Measurements from ENCODE around the gene SLC25A10.

Gene SLC25A10, protein sequence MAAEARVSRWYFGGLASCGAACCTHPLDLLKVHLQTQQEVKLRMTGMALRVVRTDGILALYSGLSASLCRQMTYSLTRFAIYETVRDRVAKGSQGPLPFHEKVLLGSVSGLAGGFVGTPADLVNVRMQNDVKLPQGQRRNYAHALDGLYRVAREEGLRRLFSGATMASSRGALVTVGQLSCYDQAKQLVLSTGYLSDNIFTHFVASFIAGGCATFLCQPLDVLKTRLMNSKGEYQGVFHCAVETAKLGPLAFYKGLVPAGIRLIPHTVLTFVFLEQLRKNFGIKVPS

DNA sequence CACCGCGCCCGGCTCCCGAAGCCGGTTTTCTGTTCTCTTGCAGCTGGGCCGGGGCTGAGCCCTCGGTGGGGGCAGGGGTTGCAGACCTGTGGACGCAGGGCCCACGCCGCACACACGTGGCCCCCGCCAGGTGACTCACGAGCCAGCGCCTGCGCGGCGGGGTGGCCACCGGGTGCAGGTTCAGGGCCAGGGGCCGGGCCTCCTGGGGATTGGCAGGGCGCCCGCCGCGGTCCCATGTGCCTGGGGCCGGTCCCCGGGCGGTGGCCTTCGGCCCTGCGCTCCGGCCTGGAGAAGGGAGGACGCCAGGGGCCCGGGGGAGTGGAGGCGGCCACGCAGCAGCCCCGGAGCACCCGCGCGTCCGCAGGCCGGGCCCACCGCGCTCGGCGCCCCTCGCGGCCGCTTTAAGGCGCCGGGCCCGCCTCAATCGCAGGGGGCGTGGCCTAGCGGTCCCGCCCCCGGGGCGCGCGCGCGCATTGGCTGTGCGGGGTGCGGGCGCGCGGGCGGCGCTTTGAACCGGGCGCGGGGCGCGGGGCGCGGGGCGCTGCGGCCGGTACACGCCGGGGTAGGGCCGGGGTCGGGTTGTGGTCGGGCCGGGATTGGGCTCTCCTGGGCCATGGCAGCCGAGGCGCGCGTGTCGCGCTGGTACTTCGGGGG lies at the start of gene SLC25A10:
TSS of gene SLC25A10 (plus strand) at position 471 of the 654 bp plus-strand sequence. CDS start at position 614, 143 bp downstream.
- DNase-seq (ENCODE audit: low spot score) = peak; percentile 81

DNA sequence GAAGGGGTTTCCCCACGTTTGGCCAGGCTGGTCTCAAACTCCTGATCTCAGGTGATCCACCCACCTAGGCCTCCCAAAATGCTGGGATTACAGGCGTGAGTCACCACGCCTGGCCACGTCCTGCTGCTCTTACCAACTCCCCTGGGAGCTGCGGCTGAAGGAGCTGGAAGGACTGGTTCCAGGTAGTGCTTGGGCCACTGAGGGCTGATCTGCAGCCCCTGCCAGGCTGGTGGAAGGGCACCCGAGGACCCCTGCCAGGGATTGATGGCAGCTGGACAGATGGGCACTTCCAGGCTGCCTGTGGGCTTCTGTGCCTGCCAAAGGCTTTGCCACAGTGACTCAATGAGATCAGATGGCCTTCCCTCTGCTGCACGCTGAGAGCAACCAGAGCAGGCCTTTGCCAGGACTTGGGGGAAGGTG lies 48.0 kb upstream of the SLC25A10 start:
- DNase-seq (ENCODE audit: low spot score) = no peak

DNA sequence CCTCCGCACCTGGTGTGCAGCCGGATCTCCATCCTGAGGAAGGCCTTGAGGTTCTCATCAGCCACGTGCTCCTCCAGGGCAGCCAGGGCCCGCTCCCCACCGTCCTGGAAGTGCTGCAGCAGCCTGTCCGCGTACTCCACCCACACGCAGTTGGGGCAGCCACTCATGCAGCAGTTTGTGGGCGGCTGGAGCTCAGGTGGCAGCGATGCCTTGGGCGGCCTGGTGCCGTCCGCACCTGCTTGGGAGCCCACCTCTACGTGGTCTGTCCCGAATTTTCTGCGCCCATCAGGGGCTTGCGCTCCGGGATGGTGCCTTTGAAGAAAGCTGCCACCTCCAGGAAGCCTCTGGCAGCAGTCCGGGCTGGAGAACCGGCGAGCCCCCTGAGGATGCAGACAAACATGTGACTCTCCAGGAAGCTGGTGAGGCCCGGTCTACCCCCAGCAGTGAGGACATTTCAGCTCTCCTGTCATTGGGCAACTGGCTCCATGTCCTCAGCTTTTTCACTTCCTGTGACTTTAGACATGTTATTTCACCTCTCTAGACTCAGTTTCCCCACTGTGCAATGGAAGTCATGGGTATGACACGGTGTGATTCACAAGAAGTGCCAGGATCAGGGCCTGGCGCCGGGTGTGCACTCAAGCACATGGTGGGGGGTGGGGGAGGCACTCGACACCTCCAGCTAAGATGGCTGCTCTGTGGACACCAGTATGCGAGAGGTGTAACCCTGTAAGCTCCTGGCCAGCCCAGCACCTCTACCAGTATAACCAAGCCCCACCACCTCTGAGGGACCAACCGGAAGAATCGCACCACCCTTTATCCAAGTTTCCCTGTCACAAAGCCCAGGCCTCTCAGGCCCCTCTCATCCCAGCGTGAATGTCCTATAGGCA lies 46.6 kb upstream of the SLC25A10 start:
- DNase-seq (ENCODE audit: low spot score) = peak; percentile 46

DNA sequence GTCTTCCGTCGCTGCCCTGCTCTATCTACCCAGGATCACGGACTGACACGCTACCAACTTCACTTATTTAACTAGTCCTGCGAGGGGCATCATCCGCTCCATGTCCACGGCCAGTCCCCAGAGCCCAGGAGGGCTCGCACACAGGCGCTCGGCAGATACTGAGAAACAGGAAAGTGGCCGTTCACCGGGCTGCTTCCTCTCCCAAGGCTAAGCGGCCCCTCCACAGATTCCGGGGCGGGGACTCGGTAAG lies 46.1 kb upstream of the SLC25A10 start:
- no peak for DNase-seq (ENCODE audit: low spot score)

DNA sequence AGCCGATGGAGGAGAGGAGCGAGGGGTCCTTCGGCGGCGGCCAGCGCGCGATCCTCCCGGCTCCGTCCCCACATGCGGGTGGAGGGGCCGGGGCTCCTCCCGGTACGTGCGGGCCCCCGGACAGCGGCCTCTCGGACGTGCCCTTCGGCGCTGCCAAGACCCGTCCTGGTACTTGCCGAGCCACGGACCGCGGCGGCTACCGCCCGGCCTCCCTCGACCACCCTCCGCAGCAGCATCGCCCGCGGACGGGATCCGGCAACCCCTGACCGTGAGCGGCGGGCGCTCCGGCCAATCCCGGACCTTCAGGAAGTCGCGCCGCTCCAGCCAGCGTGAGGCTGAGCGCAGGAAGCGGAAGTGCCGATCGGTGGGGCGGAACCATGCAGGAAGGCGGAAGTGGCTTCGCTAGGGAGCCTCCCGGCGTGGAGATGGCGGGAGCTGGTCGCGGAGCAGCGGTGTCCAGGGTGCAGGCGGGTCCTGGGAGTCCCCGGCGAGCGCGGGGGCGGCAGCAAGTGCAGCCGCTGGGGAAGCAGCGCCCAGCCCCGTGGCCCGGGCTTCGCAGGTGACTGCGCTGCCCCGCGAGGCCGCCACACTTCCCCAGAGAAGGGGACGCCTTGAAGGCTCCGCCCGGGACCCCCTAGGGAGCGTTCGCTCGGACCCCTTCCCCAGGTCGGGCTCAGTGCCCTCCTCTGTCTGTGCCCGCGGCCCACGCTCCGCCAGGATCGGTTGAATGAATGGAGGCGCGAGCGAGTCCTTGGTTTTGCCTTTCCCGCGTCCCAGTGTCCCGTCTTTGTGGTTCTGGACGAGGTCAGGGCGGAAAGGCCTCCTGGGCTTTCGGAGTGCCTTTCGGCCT lies 45.5 kb upstream of the SLC25A10 start, which contains the start of the genes CCDC137 and OXLD1:
TSS of gene CCDC137 (plus strand) at position 396 of the 850 bp plus-strand sequence. CDS start at position 426, 30 bp downstream.
TSS of gene OXLD1 (minus strand) at position 264 of the 850 bp plus-strand sequence. CDS start at position 236, 28 bp downstream.
- DNase-seq (ENCODE audit: low spot score) = peak; percentile 94

DNA sequence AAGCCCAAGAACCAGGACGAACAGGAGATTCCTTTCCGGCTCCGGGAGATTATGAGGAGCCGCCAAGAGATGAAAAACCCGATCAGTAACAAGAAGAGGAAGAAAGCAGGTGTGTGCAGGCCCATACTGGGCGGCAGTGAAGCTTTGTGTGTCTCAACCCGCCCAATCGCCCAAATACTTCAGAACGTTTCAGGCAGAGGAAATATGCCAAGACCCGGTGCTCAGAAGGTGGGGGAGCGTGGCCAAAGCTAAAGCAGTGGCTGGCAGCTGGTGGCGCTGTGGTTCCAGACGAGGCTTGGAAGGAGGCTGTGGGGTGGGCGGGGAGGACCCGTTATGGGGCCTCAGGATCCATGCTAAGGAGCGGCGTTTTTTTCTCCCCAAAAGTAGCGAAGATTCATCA lies 44.3 kb upstream of the SLC25A10 start:
- peak; percentile 41 for DNase-seq (ENCODE audit: low spot score)

DNA sequence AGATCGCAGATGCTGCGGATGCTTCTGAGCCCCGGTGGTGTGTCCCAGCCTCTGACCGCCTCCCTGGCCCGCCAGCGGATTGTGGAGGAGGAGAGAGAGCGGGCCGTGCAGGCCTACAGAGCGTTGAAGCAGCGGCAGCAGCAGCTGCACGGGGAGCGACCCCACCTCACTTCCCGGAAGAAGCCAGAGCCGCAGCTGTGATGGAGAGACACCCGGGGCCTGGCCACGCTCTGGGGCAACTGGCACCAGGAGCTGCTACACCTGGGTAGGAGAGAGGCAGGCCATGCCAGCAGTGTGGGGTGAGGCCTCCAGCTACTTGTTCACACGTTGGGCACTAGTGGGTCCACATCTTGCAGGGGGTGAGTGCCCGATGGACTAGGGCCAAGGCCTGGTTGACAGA lies 39.6 kb upstream of the SLC25A10 start:
- DNase-seq (ENCODE audit: low spot score) = no peak

DNA sequence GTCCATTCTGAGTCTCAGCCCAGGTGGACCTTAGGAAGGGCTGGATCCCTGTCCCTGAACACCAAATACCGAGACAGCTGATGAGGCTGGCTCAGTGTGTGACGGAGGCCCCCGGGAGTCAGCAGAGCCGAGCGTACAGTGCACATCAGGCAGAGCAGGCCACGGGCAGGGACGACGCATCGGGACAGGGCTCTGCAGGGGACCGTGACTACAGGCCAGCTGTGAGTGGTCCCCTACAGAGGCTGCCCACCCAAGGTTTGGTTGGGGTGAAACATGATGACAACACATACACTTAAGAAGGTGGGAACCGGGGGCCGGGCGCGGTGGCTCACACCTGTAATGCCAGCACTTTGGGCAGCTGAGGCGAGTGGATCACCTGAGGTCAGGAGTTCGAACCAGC lies 39.1 kb upstream of the SLC25A10 start:
- no peak for DNase-seq (ENCODE audit: low spot score)

DNA sequence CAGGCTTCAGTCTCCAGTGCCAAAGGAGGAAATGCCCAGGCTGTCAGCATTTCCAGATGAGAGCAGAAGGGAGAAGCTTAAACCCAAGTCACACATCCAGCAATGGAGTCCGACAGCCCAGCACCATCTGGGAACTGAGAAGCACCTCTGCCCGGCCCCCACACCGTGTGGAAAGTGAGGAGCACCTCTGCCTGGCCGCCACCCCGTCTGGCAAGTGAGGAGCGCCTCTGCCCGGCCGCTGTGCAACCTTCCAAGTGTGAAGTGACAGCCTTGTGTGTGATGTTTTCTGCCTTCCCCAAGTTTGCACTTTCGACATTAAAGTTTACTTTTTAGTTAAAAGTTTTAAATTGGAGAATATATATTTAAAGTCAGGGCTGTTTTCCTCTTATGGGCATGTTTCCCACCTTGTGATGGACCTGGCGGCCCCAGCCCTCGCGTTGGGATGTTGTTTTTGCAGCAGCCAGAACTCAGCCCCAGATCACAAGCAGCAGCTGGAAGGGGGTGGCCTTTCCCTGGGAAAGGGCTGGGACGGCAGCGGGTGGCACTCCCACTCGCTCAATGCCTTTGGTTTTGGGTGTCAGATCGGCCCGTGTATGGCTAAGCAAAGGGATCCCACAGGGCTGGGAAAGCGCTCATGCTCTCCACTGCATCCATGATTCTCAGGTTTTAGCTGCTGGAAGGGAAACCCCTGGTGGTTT lies 38.4 kb upstream of the SLC25A10 start:
- DNase-seq (ENCODE audit: low spot score) = no peak

DNA sequence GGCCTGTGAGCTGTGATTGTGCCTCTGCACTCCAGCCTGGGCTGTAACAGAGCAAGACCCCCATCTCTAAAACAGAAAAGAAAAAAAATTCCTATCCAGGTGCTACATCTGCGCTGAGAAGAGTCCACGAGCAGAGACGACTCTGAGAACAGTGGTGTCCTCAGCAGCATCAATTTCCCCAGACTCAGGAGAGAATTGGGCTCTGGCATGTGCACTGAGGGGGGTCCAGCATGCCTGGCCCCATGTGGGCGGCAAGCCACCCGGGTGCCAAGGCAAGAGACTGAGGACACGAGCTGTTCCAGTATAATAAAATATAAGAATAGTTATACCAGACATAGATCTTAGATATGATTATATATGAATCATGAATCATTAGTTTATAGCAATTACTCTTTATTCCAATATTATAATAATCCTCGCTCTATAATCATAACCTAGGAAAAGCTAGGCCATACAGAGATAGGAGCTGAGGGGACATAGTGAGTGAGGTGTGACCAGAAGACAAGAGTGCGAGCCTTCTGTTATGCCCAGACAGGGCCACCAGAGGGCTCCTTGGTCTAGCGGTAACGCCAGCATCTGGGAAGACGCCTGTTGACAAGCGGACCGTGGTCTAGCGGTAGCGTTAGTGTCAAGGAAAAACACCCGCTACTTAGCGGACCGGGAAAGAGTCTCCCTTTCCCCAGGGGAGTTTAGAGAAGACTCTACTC lies 36.4 kb upstream of the SLC25A10 start:
- DNase-seq (ENCODE audit: low spot score) = peak; percentile 54

DNA sequence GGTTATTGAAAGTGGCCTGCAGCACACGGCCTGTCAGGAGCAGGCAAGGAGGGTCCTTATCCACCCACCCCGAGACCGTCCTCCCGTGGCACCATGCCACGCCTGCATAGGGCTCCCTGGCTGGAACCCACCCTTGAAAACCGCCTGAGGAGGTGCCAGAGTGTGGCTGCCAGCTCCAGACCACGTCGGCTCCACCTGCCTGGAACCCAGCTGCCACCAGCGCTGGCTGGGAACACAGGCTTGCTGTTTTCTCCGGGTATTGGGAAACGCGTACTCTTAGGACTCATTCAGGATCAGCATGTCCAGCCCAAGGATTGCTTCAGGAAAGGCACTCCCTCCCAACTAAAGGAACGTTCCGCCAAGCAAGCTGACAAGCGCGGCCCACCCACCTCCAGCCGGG lies 35.2 kb upstream of the SLC25A10 start:
- DNase-seq (ENCODE audit: low spot score) = no peak

DNA sequence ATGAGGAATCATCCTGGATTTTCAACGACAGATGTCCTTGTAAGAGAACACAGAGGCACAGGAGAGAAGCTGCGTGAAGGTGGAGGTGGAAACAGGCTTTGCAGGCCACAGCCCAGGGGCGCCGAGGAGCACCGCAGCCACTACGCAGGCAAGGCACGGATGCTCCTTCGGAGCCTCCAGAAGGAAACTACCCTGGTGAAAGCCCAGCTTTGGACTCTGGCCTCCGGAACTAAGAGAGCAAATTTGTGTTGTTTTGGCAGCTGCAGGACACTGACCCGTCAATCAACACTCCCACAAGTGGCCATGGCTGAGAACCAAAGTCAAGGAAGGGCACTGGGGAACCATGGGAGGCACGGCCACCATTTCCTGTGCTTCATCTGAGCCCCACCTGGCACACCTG lies 31.9 kb upstream of the SLC25A10 start:
- DNase-seq (ENCODE audit: low spot score) = no peak

DNA sequence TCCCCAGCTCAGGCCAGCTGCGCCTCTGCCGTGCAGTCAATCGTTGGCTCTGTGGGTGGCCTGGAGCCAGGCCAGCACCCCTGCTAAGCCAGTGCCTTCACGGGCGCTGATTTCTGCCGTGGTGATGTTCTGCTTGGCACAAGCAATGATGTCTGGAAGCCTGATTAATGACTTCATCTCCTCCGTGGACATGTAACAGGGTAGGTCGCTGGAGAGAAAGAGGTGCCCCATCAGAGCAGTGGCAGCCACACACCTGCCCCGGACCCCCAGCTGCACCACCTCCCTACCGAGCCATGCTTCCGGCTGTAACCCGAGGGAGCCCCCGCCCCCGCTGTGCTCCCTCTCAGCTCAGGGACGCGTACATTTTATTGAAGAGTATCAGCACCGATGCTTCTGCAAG lies 30.4 kb upstream of the SLC25A10 start:
- DNase-seq (ENCODE audit: low spot score) = no peak

DNA sequence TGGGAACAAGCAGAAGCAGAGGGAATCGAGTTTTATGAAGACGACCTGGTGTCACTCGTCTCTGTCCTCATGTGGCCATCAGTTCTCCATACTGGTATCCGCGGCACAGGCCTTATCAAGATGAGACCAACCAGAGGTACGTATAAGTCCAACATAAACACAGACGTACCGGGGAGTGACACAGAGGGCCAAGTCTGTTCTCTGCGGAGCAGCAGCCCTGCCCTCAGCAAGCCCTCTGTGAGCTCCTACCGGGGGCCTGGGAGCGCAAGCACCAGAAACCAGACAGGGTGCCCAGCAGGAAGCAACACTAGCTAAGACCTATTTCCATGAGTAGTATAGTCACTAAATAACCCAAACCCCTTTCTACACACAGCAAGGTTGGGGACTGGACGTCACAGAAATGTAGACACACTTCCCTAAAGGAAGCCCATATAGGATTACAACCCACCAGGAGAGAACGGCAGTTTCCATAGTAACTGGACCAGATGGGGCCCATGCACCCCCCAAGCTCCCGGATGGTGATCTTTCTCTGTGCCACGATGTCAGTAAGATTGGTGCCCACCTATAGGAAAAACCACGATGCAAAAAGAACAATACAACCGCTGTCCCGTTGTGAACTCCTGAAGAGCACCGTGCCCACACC lies 29.4 kb upstream of the SLC25A10 start:
- no peak for DNase-seq (ENCODE audit: low spot score)

DNA sequence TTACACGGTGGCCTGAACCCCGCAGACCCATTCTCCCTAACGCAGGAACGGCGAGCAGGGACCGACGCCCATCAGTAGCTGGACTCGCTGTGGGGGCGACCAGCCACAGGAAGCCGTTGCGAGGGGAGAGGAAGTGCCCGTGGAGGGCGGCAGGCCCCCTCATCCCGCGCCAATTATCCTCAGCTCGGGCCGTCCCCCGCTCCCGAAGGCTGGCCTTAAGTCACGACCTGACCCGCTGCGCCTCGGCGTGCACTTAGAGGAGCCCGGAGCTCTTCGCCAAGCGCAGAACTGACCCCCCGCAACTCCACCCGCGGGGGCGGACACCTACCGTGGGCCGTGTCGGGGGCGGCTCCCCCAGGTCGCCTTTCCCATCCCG lies 28.9 kb upstream of the SLC25A10 start:
- no peak for DNase-seq (ENCODE audit: low spot score)

DNA sequence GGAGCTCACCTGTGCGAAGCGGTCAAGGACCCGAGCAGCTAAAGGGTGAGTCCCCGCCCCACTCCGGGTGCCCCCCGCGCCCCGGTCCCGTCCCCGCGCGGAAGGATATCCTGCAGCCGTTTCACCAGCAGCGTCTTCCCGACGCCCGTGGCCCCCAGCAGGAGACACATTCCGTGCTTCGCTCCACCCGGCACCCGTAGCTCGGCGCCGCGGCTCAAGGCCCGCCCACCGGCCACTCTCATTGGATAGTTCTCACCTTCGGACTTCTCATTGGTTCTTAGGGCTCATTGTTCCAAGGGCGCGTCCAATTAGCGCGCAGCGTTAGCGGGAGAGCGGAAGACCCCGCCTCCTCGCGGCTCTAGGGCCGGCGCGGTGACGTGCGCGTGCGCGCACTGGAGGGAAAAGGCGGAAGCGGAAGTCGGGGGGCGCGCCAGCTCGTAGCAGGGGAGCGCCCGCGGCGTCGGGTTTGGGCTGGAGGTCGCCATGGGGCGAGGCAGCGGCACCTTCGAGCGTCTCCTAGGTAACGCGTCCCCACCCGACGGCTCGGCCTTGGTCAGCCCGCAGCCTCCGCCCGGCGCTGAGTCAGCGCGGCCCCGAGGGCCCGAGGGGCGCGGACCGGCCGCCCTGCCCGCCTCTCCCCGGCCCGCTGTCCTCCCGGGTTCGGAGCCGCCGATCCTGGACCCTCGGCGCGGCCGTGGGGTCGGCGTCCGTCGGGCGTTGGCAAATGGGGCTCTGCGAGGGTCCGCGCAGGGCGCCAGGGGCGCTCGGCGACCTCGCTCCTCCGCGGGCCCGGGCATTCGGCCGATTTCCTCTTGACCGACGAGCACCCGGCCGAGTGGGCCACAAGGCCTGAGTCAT lies 28.3 kb upstream of the SLC25A10 start, which contains the start of the genes ARL16 and HGS:
TSS of gene ARL16 (minus strand) at position 214 of the 858 bp plus-strand sequence. CDS start at position 170, 44 bp downstream.
TSS of gene HGS (plus strand) at position 428 of the 858 bp plus-strand sequence. CDS start at position 484, 56 bp downstream.
- DNase-seq (ENCODE audit: low spot score) = peak; percentile 99

DNA sequence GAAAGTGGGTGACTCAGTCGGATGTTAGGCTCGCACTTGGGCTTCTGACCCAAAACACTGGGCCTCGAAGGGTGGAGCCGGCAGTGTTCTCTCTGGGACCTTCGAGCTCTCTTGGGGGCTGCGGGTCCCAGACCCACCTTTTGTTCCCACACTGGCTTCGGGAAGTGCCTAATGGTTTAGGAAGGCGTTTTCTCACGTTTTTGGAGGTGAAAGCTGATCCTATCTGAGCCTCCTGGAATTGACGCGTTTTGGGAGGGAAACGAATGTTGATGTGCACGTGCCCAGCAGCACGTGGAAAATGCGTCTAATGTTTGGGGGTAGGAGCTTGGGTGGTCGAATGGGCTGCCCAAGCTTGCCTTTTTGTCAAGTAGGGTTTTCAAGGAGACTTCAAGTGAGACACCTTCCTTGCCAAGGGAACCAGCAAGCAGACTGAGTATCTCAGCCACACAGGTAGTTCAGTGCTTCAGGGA lies 27.6 kb upstream of the SLC25A10 start:
- no peak for DNase-seq (ENCODE audit: low spot score)

DNA sequence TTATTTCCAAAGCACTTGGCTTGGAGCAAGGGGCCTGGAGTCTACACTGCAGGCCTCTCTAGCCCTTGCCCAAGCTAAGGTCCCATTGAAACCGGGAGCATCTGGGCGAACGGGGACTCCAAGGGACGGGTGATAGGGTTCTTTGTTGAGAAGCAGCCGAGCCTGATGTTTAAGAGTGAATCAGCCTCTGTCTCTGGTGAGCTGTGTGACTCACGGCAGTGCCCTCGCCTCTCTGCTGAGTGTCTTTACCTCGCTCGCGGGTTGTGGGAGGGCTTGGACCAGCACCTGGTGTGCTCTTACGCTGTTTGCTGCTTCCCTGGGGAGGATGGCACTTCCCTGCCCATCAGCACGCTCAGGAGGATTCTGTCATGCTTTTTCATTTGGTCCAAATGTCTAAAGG lies 27.0 kb upstream of the SLC25A10 start:
- DNase-seq (ENCODE audit: low spot score) = peak; percentile 50

DNA sequence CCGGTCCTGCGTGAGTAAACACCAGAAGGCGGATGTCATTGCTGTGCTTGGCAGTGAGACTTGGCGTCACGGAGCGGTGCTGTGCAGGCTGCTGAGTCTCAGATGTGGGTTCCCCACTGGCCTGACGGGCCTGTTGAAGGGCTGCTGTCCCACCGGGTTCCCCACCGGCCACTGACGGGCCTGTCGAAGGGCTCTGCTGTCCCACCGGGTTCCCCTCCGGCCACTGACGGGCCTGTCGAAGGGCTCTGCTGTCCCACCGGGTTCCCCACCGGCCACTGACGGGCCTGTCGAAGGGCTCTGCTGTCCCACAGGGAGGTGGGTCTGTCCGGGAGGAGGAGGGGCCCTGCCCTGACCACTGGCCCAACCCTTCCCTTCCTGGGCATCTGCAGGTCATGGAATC lies 25.5 kb upstream of the SLC25A10 start:
- no peak for DNase-seq (ENCODE audit: low spot score)

Measured in NAMALWA (cell line).